Activated CD4-positive, alpha-beta T cell treated with anti-CD3 and anti-CD28 coated beads for 4 hours (primary cell): ENCODE data around the gene HLA-A.
A peak's percentile ranks its signal among the peaks of the same experiment; 100 is the strongest.
"Not testable (repeated sequence)": the region's sequence is repeated elsewhere in the genome, so short reads cannot be mapped to it uniquely, and the experiment has no call there.

Experiments
- DNase-seq, 2 donors: peaks; one replicate each; pipeline ENCODE4 v3.0.0-alpha.2; 2020

The HLA-A gene

DNA sequence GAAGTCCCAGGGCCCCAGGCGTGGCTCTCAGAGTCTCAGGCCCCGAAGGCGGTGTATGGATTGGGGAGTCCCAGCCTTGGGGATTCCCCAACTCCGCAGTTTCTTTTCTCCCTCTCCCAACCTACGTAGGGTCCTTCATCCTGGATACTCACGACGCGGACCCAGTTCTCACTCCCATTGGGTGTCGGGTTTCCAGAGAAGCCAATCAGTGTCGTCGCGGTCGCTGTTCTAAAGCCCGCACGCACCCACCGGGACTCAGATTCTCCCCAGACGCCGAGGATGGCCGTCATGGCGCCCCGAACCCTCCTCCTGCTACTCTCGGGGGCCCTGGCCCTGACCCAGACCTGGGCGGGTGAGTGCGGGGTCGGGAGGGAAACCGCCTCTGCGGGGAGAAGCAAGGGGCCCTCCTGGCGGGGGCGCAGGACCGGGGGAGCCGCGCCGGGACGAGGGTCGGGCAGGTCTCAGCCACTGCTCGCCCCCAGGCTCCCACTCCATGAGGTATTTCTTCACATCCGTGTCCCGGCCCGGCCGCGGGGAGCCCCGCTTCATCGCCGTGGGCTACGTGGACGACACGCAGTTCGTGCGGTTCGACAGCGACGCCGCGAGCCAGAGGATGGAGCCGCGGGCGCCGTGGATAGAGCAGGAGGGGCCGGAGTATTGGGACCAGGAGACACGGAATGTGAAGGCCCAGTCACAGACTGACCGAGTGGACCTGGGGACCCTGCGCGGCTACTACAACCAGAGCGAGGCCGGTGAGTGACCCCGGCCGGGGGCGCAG lies at the start of gene HLA-A:
TSS of gene HLA-A (plus strand) at position 258 of the 778 bp plus-strand sequence. CDS start at position 280, 22 bp downstream.
- DNase-seq = peak; percentile 91 to 92

- no peak for DNase-seq
Observed at GRCh38 chr6:29892696-29893095, 49.6 kb upstream of the HLA-A start.

DNA sequence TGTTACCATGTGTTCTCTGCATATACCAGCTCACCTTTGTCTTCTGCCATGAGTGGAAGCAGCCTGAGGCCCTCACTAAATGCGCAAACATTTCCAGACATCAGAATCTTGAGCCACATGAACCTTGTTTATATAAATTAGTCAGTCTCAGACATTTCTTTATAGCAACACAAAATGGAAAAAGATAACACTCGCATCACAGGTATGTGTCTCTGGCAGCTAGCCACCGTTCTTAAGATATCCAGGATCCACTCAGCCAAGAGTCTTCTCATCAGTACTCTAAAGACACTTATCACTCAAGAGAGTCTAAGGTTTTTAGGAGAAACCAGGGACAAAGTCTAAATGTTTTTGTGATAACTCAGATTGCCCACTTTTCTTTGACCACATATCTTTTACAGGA lies 43.1 kb upstream of the HLA-A start:
- DNase-seq = no peak

GRCh38 chr6:29905286-29905685 lies 37.0 kb upstream of the HLA-A start:
- DNase-seq = no peak

- DNase-seq = no peak
Observed at GRCh38 chr6:29907637-29908340, 34.5 kb upstream of the HLA-A start.

- DNase-seq = no peak
Observed at GRCh38 chr6:29908341-29908662, 34.0 kb upstream of the HLA-A start.

DNA sequence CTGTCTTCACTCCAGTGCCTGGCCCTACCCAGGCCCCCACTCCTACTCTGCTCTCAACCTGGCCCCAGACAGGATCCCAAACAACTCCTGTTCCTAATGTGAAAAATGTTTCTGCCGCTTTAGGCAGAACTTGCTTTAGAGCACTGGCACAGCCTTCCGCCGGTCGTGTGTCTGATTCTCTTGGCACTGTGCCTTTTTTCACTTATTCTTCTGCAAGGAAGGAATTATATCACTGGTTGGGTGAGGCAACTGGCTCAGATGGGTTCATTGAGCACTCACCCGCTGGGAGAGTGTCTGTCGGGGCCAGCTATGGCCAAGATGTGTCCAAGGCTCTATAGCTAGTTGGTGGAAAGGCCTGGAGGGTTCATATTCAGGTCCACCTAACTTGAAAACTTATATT lies 33.6 kb upstream of the HLA-A start:
- DNase-seq = no peak

DNA sequence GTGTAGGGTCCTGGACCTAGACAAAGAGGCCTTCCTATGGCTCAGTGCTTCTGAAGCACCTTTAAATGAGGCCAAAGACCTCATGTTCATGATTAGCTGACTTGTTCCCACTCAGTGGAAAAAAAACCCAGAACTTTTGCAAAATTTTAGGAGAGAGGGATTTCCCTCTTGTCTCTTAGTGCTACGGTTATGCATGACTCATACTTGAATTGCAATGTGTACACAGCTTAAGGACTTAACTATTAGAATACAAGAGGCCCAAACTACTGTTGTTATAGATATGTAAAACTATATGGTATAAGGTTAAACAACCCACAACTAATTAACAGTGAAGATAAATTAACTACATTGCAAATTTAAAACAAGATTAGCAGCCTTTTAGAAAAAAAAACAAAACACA lies 32.3 kb upstream of the HLA-A start:
- no peak for DNase-seq

GRCh38 chr6:29912840-29913239 lies 29.5 kb upstream of the HLA-A start:
- DNase-seq = no peak

- DNase-seq = no peak
Observed at GRCh38 chr6:29916741-29917140, 25.6 kb upstream of the HLA-A start.

DNA sequence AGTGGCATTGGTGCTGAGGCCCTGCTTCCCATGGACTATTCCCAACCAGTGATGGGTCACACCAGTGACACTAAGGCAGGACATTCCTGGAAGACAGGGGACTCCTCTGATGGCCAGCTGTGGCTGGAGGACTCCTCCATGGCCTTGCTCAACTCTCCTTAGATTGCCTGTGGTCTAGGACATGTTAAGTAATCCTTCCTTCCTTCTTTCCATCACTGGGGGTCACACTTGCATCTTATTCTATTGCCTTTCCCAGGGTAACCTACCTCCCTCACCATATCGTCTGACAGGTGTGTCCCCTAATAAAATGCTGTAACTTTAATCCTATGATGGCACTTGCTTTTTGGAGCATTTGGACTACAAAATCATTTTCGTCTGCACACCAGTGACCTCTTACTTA lies 24.5 kb upstream of the HLA-A start:
- no peak for DNase-seq

DNA sequence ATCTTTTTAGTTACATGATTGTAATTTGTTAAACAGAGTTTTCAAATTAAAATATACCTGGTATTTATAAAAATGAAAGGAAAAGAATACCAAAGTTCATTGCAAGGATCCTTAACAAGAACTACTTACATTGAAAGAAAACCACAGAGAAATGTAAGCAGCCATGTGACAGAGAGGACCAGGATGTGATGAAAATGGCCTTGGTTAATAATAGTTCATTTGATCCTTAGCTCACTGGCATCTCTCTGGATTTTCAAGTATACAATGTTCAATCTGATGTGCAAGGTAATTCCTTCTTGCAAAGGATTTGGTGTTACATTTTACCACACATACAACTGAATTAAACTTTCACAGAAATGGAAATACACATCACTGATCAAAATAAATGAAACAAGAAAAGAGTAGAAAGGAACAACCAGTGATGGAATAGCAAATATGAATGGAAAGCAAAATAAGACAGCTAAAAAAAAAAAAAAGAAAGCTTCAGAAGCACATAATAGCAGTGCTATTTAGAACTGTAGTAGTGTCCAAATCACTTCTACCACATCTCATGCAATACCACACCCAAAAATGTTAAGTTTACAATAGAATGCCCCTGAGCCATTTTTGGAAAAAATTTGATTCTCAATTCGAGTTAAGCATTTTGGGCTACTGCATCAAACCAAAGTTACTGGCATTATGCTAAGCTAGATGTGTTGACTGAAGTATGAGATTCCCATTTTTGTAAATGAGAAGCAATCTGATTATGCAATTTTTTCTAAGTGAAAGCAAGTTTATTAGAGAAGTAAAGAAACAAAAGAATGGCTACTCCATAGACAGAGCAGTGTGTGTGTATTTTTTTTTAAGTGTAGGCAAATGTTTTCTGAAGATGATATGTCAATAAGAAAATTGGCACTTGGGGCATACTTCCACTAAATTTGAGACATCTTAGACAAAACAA lies 22.6 kb upstream of the HLA-A start:
- DNase-seq = no peak

DNA sequence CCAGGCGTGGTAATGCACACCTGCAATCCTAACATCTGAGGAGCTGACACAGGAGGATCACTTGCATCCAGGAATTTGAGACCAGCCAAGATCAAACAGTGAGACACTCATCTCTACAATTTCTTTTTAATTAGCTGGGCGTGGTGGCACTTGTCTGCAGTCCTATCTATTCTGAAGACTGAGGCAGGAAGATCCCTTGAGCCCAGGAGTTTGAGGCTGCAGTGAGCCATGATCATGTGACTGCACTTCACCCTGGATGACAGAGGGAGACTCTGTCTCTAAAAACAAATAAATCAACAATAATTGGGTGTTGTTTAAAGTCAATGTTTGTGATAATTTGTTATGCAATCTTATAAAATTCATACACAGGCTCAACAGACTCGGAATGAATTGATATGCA lies 18.0 kb upstream of the HLA-A start:
- no peak for DNase-seq

GRCh38 chr6:29924731-29925130 lies 17.6 kb upstream of the HLA-A start:
- DNase-seq = peak; percentile 39 to 63

DNA sequence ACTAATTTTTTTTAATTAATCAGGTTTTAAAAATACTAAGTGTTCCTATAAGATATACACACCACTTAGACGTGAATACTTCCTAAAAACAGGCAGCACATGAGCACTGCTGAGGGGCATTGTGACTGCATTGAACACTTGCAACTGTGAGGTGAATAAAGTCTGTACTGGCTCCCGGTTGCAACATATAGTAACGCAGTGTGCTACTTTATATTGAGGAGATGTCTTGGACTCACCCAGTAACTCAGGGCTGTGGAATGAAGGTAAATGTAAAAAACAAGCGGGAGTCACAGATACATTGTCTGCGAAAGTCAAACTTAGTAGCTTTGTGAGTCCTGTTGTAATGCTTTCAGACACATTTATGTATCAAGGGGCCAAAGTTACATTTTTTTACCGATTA lies 17.0 kb upstream of the HLA-A start:
- no peak for DNase-seq

DNA sequence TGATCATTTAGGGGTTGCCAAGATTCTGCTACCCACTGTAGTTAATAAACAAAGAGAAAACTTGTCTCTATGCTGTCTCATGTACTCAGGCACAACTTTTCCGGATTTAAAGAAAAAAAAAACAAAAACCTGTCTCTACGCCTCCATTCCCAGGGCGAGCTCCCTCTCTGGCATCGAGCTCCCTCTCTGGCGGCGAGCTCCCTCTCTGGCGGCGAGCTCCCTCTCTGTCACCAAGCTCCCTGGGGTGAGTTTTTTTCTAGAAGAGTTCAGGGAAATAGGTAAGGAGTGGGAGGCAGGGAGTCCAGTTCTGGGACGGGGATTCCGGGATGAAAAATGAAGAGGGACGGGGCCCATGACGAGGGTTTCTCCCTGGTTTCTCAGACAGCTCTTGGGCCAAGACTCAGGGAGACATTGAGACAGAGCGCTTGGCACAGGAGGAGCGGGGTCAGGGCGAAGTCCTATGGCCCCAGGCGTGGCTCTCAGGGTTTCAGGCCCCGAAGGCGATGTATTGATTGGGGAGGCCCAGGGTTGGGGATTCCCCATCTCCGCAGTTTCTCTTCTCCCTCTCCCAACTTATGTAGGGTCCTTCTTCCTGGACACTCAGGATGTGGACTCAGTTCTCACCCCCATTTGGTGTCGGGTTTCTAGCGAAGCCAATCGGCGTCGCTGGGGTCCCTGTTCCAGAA lies 16.5 kb upstream of the HLA-A start:
- peak in 1 of 2 donors; percentile 32 for DNase-seq

GRCh38 chr6:29926413-29927274 lies 15.7 kb upstream of the HLA-A start:
- peak; percentile 71 to 90 for DNase-seq

- DNase-seq = no peak
Observed at GRCh38 chr6:29927275-29927569, 15.1 kb upstream of the HLA-A start.

- no peak for DNase-seq
Observed at GRCh38 chr6:29927841-29928388, 14.4 kb upstream of the HLA-A start.

DNA sequence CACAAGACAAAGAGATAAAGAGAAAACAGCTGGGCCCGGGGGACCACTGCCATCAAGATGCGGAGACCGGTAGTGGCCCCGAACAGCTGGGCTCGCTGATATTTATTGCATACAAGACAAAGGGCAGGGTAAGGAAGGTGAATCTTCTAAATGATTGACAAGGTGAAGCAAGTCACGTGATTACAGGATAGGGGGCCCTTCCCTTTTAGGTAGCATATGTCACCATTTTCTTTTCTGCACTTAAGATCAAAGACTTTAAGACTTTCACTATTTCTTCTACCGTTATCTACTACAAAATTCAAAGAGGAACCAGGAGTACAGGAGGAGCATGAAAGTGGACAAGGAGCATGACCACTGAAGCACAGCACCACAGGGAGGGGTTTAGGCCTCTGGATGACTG lies 12.3 kb upstream of the HLA-A start:
- DNase-seq = not testable (repeated sequence)

- no peak for DNase-seq
Observed at GRCh38 chr6:29933955-29934354, 8.4 kb upstream of the HLA-A start.
